GM12875 (cell line): ENCODE measurements around the gene LAMB4.

Experiments used
- H3K4me3 ChIP-seq: one replicate; pipeline ENCODE4 v1.5.1; 2011; ENCODE audit warnings: low read depth, low read length, control low read depth
- CTCF ChIP-seq: IDR thresholded peaks from 2 replicates; pipeline ENCODE4 v1.5.1; 2011; ENCODE audit warnings: low read depth, mild to moderate bottlenecking, control low read depth, inconsistent platforms, low read length, moderate library complexity, borderline replicate concordance; ENCODE audit not compliant: insufficient read depth

LAMB4 gene

GRCh38 chr7:108029034-108029433 is 101.1 kb downstream of the LAMB4 start:
- H3K4me3 ChIP-seq: no peak overlapping the region
- no peak for TF ChIP-seq CTCF

GRCh38 chr7:108028111-108028510 is 102.0 kb downstream of the LAMB4 start:
- no peak for TF ChIP-seq CTCF
- no peak overlapping the region for H3K4me3 ChIP-seq

DNA sequence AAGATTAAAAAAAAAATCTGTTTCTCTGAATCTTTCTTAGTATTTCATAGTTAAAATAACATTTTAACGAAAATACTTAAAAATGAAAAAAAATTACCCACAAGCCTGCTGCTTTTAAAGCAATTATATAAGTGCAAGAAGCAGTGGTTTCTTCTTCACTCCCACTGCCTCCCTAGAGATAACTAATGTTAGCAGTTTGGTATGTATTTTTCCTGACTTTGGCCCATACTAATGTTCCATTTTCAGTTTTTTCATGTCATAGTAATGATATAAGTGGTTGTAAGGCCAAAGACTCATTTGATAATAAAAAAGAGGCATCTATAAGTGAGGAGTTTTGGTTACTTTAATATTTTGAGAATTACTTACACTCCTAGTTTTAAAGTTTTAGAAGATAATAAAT is 102.9 kb downstream of the LAMB4 start:
- H3K4me3 ChIP-seq: no peak overlapping the region
- no peak for TF ChIP-seq CTCF

DNA sequence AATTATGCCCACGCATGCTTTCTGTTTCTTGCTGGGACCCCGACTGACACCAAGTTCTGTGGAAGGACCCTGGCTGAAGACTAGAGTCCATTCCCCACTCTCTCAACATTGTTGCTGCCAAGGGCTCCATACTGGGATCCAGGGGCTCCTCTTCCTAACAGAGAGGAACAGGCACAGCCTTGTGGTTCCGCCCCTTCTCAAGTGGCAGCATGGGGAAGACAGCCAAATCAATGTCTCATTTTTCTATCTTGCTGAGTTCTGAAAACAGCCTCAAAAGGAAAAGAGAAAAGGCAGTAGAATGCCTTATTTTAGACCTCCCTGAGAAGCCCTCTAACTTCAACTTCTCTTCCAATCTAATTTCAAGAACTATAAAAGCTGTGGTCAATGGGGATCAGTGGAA is 103.5 kb downstream of the LAMB4 start:
- TF ChIP-seq CTCF: no peak
- H3K4me3 ChIP-seq: no peak overlapping the region

DNA sequence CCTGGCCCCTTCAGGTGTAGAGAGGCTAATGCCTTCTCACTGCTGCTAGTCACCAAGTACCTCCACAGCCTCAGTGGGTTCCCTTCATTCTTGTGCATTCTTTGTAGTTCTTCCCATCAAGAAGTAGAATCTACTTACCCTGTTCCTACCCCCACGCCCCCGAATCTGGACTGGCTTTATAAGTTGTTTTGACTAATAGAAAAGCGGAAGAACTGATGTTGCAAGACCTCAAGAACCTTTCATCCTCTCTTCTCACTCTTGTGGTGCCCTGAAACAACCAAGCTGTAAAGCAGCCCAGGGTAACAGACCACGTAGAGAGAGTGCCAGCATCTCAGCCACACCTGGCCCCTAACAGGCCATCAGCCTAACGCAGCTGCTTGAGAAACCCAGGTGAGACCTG is 104.0 kb downstream of the LAMB4 start:
- no peak overlapping the region for H3K4me3 ChIP-seq
- no peak for TF ChIP-seq CTCF

DNA sequence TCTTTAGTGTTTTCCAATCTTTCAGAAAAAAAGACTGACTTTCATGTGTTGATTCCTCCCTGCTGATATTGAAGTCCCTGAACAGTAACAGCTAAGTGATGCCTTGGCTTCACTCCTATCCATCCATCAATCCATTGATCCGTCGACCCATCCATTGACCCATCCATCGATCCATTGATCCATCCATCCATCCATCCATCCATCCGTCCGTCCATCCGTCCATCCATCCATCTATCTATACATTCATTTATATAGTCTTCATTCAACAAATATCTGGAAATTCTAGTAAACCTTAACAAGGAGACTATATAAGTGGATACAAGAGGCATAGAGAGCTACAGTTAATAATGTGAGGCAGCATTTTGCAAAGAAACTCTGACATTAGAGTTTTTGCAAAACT is 105.6 kb downstream of the LAMB4 start:
- H3K4me3 ChIP-seq: no peak overlapping the region
- TF ChIP-seq CTCF: no peak

GRCh38 chr7:108020585-108020984 is 109.6 kb downstream of the LAMB4 start:
- TF ChIP-seq CTCF: no peak
- H3K4me3 ChIP-seq: no peak overlapping the region
